Measurements from ENCODE around the gene GALNT7.

The GALNT7 gene

DNA sequence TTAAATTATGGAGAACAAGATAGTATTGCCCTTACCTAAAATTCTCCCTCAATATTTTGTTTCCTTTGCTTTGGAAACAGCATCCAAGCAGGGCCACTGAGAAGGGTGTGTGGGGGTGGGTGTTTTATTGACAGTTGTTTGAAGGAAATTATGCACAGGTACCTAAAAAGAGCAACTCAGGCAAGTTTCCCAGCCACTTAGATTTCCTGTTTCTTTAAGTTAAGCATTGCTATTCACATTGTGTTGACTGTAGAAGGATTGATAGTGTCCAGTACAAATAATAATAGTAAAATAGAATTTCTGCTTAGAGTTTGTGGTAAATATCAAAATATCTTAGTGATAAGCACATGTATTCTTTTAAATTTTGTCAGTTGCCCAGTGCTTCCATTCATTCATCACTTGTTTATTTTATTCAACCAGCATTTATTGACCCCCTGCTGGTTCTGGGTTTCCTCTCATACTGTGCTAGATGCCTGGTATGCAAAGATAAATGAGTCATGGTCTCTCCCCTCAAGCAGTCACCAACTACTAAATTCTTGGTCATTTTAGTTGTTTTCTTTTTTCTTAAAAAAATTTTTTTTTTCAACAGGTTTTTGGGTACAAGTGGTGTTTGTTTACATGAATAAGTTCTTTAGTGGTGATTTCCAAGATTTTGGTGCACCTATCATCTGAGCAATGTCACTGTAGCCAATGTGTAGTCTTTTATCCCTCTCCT, 50.0 kb downstream of the GALNT7 start (continued):
- TF ChIP-seq ZNF362 (tag by site-specific recombination; IDR thresholded peaks at IDR 0.05) (peak; percentile 87; the same call in 1 of the 2 replicates), ZNF24 (tag by site-specific recombination; IDR thresholded peaks at IDR 0.05) (no peak), ZNF558 (tag by site-specific recombination; IDR thresholded peaks at IDR 0.05) (no peak), ZNF561 (tag by site-specific recombination; IDR thresholded peaks at IDR 0.05; ENCODE audit: borderline replicate concordance) (no peak), SALL2 (tag by site-specific recombination; IDR thresholded peaks at IDR 0.05; ENCODE audit: borderline replicate concordance) (no peak), ZFP3 (tag by site-specific recombination; IDR thresholded peaks at IDR 0.05; ENCODE audit: low read depth) (no peak), INSM2 (tag by site-specific recombination; IDR thresholded peaks at IDR 0.05) (no peak), OSR2 (tag by site-specific recombination; IDR thresholded peaks at IDR 0.05) (peak; percentile 38; the same call in 1 of the 2 replicates), ZIC2 (tag by site-specific recombination; IDR thresholded peaks at IDR 0.05) (peak; percentile 47; the same call in 1 of the 2 replicates), ZNF654 (tag by site-specific recombination; IDR thresholded peaks at IDR 0.05; ENCODE audit: low read depth) (no peak), KLF16 (tag by site-specific recombination; IDR thresholded peaks at IDR 0.05) (no peak), SCRT2 (tag by site-specific recombination; IDR thresholded peaks at IDR 0.05) (no peak), ZBTB6 (tag by site-specific recombination; IDR thresholded peaks at IDR 0.05) (no peak), ZNF132 (tag by site-specific recombination; IDR thresholded peaks at IDR 0.05; ENCODE audit: borderline replicate concordance) (no peak), ZNF623 (tag by site-specific recombination; IDR thresholded peaks at IDR 0.05) (no peak), KLF9 (tag by site-specific recombination; IDR thresholded peaks at IDR 0.05; ENCODE audit: low read depth) (no peak), ZNF37A (tag by site-specific recombination; IDR thresholded peaks at IDR 0.05) (no peak), ZNF311 (tag by site-specific recombination; IDR thresholded peaks at IDR 0.05; ENCODE audit: borderline replicate concordance) (no peak), ZBTB1 (tag by site-specific recombination; IDR thresholded peaks at IDR 0.05) (no peak), ZNF560 (tag by site-specific recombination; IDR thresholded peaks at IDR 0.05; ENCODE audit: borderline replicate concordance) (no peak), ZNF514 (tag by site-specific recombination; IDR thresholded peaks at IDR 0.05) (no peak), SETDB1 (IDR thresholded peaks at IDR 0.05; ENCODE audit: insufficient read length, low read length) (no peak)
- TF ChIP-seq, protein P1, sequence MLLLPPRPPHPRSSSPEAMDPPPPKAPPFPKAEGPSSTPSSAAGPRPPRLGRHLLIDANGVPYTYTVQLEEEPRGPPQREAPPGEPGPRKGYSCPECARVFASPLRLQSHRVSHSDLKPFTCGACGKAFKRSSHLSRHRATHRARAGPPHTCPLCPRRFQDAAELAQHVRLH (tag by site-specific recombination; IDR thresholded peaks at IDR 0.05) = no peak
- TF ChIP-seq, protein P2, sequence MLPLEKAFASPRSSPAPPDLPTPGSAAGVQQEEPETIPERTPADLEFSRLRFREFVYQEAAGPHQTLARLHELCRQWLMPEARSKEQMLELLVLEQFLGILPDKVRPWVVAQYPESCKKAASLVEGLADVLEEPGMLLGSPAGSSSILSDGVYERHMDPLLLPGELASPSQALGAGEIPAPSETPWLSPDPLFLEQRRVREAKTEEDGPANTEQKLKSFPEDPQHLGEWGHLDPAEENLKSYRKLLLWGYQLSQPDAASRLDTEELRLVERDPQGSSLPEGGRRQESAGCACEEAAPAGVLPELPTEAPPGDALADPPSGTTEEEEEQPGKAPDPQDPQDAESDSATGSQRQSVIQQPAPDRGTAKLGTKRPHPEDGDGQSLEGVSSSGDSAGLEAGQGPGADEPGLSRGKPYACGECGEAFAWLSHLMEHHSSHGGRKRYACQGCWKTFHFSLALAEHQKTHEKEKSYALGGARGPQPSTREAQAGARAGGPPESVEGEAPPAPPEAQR (tag by site-specific recombination; IDR thresholded peaks at IDR 0.05) = no peak
- TF ChIP-seq, protein P3, sequence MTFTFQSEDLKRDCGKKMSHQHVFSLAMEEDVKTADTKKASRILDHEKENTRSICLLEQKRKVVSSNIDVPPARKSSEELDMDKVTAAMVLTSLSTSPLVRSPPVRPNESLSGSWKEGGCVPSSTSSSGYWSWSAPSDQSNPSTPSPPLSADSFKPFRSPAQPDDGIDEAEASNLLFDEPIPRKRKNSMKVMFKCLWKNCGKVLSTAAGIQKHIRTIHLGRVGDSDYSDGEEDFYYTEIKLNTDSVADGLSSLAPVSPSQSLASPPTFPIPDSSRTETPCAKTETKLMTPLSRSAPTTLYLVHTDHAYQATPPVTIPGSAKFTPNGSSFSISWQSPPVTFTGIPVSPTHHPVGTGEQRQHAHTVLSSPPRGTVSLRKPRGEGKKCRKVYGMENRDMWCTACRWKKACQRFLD (tag by site-specific recombination; IDR thresholded peaks at IDR 0.05) = no peak
